ENCODE results near the gene SIX3. TPM values are rescaled to one million over a fixed set of nuclear protein-coding genes. Genes with fewer than 3 reads are reported as not detected.

The SIX3 gene
- total RNA-seq, 2 donors from 2014 or later: 1.9 to 5.7 TPM

DNA sequence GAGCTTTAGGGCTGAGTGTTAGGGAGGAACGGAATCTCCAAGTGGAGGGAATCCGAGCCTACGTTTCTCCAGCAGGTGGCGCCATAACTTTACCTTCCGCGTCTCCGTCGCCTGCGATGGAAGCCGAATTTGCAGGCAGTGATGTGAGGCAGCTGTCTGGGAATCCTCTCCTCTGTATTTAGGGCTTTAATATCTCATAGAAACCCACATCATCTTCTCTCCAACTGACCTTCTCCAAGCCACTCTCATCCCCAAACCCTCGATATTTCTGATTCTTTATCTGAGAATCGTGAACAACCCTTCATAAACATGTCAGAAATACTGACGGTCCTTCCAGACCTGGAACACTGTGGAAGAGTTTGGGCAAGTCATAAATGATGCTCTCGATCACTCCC is 40.2 kb downstream of the SIX3 start:
- peaks cover 32% of the 10 kb centered on the region for H3K27me3 Mint-ChIP-seq (ENCODE audit: insufficient read depth)

DNA sequence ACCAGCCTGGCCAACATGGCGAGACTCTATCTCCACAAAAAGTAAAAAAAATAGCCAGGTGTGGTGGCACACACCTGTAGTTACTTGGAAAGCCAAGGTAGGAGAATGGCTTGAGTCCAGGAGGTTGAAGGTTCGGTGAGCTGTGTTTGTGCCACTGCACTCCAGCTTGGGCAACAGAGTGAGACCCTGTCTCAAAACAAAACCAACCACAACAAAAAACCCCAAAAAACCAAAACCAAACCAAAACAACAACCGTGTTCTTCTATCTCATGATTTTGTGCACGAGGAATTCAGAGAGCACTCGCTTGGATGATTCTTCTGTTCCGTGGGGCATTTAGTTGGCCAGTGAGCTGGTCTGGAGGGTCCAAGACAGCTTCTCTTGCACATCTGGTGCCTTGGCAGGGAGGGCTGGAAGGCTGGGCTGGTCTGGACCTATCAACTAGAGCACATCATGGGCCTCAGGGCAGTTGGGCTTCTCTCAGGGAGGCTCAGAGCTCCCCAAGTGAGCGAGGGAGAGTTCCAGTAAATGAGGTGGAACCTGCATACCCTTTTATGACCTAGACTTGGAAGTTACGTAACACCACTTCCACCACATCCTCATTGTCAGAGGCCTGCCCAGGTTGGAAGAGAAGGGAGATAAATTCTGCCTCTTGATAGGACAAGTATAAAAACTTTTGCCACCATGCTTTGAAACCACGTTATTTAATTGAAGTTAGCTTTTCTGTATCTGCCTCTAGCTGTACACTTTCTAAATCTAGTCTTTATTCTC is 42.5 kb downstream of the SIX3 start:
- Histone ChIP-seq H3K36me3 (ENCODE audit: control insufficient read depth, insufficient read depth, low read length) (no peaks in the 10 kb centered on the region), H3K9me3 (ENCODE audit: control insufficient read depth, low read length) (peaks cover 9% of the 10 kb centered on the region), H3K4me3 (ENCODE audit: low read length) (no peak overlapping the region), H3K27me3 (ENCODE audit: control insufficient read depth, insufficient read depth, low read length, poor library complexity, severe bottlenecking) (peaks cover 9% of the 10 kb centered on the region), H3K9ac (ENCODE audit: extremely low read depth, low read length, poor library complexity, severe bottlenecking) (no peak overlapping the region), H3K27ac (ENCODE audit: low read depth, low read length) (no peak overlapping the region), H3K4me1 (ENCODE audit: control insufficient read depth, insufficient read depth, low read length) (no peaks in the 10 kb centered on the region)
- Mint-ChIP-seq H3K4me3 (no peak overlapping the region), H3K9me3 (peaks cover 16% of the 10 kb centered on the region), H3K36me3 (ENCODE audit: low read depth) (no peaks in the 10 kb centered on the region), H3K27me3 (ENCODE audit: insufficient read depth) (peaks cover 35% of the 10 kb centered on the region), H3K27ac (no peak overlapping the region), H3K4me1 (peaks cover 2% of the 10 kb centered on the region)
- no peak for DNase-seq
- TF ChIP-seq, protein P1, sequence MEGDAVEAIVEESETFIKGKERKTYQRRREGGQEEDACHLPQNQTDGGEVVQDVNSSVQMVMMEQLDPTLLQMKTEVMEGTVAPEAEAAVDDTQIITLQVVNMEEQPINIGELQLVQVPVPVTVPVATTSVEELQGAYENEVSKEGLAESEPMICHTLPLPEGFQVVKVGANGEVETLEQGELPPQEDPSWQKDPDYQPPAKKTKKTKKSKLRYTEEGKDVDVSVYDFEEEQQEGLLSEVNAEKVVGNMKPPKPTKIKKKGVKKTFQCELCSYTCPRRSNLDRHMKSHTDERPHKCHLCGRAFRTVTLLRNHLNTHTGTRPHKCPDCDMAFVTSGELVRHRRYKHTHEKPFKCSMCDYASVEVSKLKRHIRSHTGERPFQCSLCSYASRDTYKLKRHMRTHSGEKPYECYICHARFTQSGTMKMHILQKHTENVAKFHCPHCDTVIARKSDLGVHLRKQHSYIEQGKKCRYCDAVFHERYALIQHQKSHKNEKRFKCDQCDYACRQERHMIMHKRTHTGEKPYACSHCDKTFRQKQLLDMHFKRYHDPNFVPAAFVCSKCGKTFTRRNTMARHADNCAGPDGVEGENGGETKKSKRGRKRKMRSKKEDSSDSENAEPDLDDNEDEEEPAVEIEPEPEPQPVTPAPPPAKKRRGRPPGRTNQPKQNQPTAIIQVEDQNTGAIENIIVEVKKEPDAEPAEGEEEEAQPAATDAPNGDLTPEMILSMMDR (conservative IDR thresholded peaks at IDR 0.05): no peak
- WGBS, 2 experiments (ENCODE audit: insufficient coverage in 1 of 2, insufficient read length in 1 of 2): 94 to 96% methylated on average over 4 to 9 of the region's 9 CpGs

More for the DNA sequence above, 40.2 kb downstream of the SIX3 start:
- no peaks in the 10 kb centered on the region for H3K9me3 ChIP-seq (ENCODE audit: control insufficient read depth, low read length)
- H3K27me3 ChIP-seq (ENCODE audit: control insufficient read depth, insufficient read depth, low read length, poor library complexity, severe bottlenecking): peaks cover 2% of the 10 kb centered on the region
- DNase-seq: peak; percentile 92
- Mint-ChIP-seq H3K36me3 (ENCODE audit: low read depth) (no peaks in the 10 kb centered on the region), H3K27ac (no peak overlapping the region), H3K4me3 (no peak overlapping the region), H3K4me1 (peaks cover 2% of the 10 kb centered on the region), H3K9me3 (no peaks in the 10 kb centered on the region)
- 18 to 21% methylated on average over 11 to 14 of the region's 14 CpGs for WGBS, 2 experiments (ENCODE audit: insufficient coverage in 1 of 2, insufficient read length in 1 of 2)
- TF ChIP-seq, protein P1 (conservative IDR thresholded peaks at IDR 0.05): peak; percentile 92
- no peak overlapping the region for H3K4me3 ChIP-seq (ENCODE audit: low read length)
- no peaks in the 10 kb centered on the region for H3K4me1 ChIP-seq (ENCODE audit: control insufficient read depth, insufficient read depth, low read length)
- no peak overlapping the region for H3K9ac ChIP-seq (ENCODE audit: extremely low read depth, low read length, poor library complexity, severe bottlenecking)
- no peak overlapping the region for H3K27ac ChIP-seq (ENCODE audit: low read depth, low read length)
- no peaks in the 10 kb centered on the region for H3K36me3 ChIP-seq (ENCODE audit: control insufficient read depth, insufficient read depth, low read length)

DNA sequence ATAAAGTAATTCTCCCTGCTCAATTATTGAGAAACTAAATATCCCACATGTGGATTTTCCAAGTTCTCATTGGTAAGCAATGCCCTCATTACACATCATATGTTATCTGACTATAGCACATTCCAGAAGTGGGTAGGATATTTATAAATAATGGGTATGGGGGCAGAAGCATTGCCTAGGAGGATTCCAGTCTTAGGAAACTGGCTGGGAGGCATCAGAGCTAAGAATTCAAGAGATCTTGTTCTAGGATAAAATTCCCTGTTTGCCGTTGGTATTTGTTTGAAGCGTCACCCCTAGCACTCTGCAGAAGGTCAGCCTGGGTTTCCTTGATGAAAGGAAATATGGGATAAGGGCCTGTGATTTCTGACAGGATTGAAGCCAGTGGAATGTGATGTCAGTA is 47.7 kb downstream of the SIX3 start:
- Mint-ChIP-seq H3K4me1 (no peaks in the 10 kb centered on the region), H3K27ac (no peak overlapping the region), H3K4me3 (no peak overlapping the region), H3K36me3 (ENCODE audit: low read depth) (no peaks in the 10 kb centered on the region), H3K9me3 (peaks cover 21% of the 10 kb centered on the region), H3K27me3 (ENCODE audit: insufficient read depth) (peaks cover 63% of the 10 kb centered on the region)
- peaks cover 43% of the 10 kb centered on the region for H3K27me3 ChIP-seq (ENCODE audit: control insufficient read depth, insufficient read depth, low read length, poor library complexity, severe bottlenecking)
- peaks cover 13% of the 10 kb centered on the region for H3K9me3 ChIP-seq (ENCODE audit: control insufficient read depth, low read length)
- no peaks in the 10 kb centered on the region for H3K4me1 ChIP-seq (ENCODE audit: control insufficient read depth, insufficient read depth, low read length)
- DNase-seq: no peak
- no peaks in the 10 kb centered on the region for H3K36me3 ChIP-seq (ENCODE audit: control insufficient read depth, insufficient read depth, low read length)
- H3K9ac ChIP-seq (ENCODE audit: extremely low read depth, low read length, poor library complexity, severe bottlenecking): no peak overlapping the region
- H3K27ac ChIP-seq (ENCODE audit: low read depth, low read length): no peak overlapping the region
- 94 to 100% methylated on average over 2 of the region's 2 CpGs for WGBS, 2 experiments (ENCODE audit: insufficient coverage in 1 of 2, insufficient read length in 1 of 2)
- H3K4me3 ChIP-seq (ENCODE audit: low read length): no peak overlapping the region
- TF ChIP-seq, protein P1 (conservative IDR thresholded peaks at IDR 0.05): no peak

Data from endodermal cell (in vitro differentiated cells).